Measurements from ENCODE around the gene PTPN3.
A peak's percentile ranks its signal among the peaks of the same experiment; 100 is the strongest.
"Not testable (repeated sequence)": the region's sequence is repeated elsewhere in the genome, so short reads cannot be mapped to it uniquely, and the experiment has no call there.

PTPN3 gene

DNA sequence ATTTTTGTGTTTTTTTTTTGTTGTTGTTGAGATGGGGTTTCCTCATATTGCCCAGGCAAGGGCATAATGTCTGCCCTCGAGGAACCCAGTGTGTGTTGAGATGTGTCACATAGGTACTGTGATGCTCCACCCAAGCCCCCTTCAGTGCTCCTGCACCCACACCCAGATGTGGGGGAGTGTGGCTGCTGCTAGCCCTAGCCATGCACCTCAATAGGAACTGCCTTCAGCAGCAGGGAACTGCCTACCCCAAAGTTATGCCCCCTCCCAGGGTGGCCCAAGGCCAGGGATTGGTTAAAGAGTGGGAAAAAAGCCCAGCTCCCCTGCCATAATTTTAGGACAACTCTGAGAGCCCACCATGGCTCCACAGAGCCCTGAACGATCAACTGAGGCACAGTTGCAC is 143.9 kb downstream of the PTPN3 start:
- FAIRE-seq: no peak
- DNase-seq (ENCODE audit: insufficient read length, low spot score): no peak

DNA sequence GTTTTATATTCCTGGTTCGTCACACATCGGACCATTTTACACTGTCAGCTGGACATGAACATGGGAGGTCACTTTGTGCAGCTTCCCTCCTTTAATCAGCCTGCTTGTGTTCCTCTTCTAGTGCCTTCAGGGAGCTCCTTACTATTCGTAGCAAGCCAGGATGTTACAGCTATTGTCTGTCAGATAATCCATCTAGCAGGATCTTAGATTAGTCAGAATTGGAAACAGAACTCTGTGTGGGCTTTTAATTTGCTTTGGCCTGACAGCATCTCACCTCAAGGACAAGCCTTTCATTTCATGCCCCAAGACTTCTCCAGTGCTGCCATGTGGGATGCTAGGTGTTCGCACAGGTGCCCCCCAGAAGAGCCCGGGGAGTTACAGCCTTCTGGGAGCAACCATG is 147.1 kb downstream of the PTPN3 start:
- no peak for DNase-seq (ENCODE audit: insufficient read length, low spot score)

DNA sequence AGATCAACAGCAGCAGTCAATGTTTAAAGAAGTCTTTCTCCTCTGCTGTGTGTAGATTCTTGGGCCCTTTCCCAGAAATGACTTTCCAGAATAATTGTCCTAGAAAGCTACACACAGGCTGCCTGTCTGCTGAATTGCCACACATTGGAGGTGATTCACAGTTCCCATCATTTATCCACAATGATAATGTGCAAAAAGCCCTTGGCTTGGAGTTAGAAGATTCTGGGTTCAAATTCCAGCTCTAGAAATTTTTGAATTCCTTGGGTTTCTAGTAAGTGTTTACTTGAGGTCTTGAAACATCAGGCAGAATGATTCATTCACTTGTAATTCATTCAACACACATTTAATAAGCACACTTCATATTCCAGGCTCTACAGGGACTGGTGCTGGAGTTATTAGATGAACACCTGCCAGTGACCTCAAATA is 148.7 kb downstream of the PTPN3 start:
- FAIRE-seq (no peak), DNase-seq (ENCODE audit: insufficient read length, low spot score) (peak; percentile 38)

More for the DNA sequence above, 147.1 kb downstream of the PTPN3 start:
- no peak for FAIRE-seq

DNA sequence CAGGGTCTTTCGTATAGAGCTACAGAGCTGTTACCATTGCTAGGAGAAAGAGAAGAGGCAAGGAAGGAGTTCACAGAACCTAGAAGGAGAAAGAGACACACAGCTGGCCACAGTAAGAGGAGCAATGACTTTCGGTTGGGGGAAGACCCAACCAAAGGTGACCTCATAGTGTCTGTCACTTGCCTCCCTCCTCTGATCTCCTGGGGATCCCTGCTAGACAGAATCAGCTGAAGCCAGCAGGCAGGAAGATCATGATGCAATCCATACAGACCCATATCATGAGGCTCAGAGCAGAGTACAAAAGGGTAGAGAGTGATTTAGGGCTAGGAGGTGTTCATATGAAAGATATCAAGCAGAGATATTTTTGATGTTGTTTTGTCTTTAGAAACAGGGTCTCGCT is 151.2 kb downstream of the PTPN3 start:
- DNase-seq (ENCODE audit: insufficient read length, low spot score) (no peak), FAIRE-seq (no peak)

DNA sequence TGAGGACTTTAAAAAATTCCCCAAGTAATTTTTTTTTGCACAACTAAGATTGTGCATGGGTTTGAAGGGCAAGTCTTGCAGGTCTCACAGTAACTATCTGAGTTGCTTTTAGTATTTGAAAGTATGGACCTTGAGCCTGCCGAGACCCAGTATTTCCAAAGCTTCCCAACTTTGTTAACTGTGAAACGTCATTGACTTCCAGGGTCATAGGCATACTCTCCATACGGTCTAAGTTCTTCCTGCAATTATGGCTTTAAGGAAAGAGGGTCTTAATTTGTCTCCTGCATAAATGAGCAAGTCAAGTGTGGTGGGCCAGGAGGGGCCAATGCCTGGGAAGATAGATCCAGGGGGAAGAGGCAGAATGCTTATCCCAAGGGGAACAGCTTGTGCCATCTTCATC is 153.2 kb downstream of the PTPN3 start:
- DNase-seq (ENCODE audit: insufficient read length, low spot score) (no peak), FAIRE-seq (no peak)

DNA sequence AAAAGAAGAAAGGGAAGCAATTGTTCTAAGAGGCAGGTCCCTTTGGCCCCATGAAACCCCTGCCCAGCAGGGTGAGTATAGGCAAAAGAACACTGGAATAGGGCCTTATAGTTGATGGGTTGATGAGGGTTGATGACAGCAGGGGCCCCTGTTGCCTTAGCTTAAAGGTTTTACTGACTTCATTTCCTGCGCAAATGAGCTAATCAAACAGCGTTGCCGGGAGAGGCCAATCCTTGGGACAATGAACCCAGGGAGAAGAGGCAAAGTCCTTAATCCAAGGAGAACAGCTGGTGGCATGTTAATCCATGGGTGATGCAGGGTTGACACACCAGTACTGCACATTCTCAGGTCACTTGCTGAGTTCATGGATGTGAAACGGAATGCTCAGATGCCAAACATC is 155.2 kb downstream of the PTPN3 start:
- DNase-seq (ENCODE audit: insufficient read length, low spot score) (no peak), FAIRE-seq (no peak)

GRCh38 chr9:109341561-109341960 is 156.5 kb downstream of the PTPN3 start:
- DNase-seq (ENCODE audit: insufficient read length, low spot score) (no peak), FAIRE-seq (no peak)

DNA sequence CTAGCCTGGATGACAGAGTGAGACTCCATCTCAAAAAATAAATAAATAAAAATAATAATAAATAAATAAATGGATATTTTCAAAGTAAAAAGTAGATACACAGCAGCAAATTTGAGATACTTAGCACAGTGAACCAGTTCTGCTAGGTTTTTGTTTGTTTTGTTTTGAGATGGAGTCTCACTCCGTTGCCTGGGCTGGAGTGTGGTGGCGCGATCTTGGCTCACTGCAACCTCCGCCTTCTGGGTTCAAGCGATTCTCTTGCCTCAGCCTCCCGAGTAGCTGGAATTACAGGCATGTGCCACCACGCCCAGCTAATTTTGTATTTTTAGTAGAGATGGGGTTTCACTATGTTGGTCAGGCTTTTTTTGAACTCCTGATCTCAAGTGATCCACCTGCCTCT is 157.1 kb downstream of the PTPN3 start:
- FAIRE-seq; DNase-seq (ENCODE audit: insufficient read length, low spot score): not testable (repeated sequence)

- no peak for DNase-seq (ENCODE audit: insufficient read length, low spot score)
- no peak for FAIRE-seq
Measured at GRCh38 chr9:109336409-109336808, 161.7 kb downstream of the PTPN3 start.

- DNase-seq (ENCODE audit: insufficient read length, low spot score): no peak
- no peak for FAIRE-seq
Measured at GRCh38 chr9:109335929-109336328, 162.2 kb downstream of the PTPN3 start.

- no peak for DNase-seq (ENCODE audit: insufficient read length, low spot score)
- FAIRE-seq: no peak
Measured at GRCh38 chr9:109335121-109335520, 163.0 kb downstream of the PTPN3 start.

GRCh38 chr9:109331353-109331752 is 166.8 kb downstream of the PTPN3 start:
- DNase-seq (ENCODE audit: insufficient read length, low spot score): no peak
- FAIRE-seq: no peak

- DNase-seq (ENCODE audit: insufficient read length, low spot score) (no peak), FAIRE-seq (no peak)
Measured at GRCh38 chr9:109329638-109330258, 168.4 kb downstream of the PTPN3 start.

GRCh38 chr9:109328978-109329637 is 169.0 kb downstream of the PTPN3 start:
- no peak for FAIRE-seq
- DNase-seq (ENCODE audit: insufficient read length, low spot score): no peak

Measured in HTR-8/SVneo (cell line).